ENCODE data around the gene TFAP2E.

Gene TFAP2E

DNA sequence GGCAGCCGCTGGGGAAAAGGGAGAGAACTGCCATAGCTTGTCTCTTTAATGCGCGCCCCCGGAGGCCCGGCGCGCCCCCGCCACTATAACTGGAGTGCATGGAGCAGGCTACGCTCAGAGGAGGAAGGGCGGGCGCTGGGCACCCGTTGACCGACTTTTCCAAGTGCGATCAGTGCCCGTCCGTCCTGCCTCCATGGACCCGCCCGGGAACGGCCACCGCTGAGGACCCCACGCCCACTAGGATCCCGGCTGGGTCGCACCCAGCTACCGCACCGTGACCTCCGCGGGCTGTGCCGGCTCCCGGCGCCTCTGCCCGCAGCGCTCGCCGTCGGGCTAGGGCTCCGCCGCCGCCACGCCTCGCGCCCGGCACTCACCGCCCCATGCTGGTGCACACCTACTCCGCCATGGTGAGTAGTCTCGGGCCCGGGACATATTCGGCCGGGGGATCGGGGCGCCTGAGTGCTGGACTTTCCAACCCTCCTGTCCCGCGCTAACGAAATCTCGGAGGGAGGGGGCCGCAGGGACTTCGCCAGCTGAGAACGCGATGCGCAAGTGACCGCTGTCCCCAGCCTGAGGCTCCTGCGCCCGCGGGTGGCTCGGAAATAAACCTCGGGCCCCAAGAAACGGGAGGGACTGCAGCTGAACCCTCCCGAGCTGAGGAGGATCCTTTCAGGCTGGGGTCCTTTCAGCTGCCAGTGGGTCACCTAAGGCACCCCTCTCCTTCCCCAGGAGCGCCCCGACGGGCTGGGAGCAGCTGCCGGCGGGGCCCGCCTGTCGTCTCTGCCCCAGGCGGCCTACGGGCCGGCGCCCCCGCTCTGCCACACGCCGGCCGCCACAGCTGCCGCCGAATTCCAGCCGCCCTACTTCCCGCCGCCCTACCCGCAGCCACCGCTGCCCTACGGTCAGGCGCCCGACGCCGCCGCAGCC, at the start of gene TFAP2E:
TFAP2E (plus strand) TSS at position 117 of the 927 bp plus-strand sequence; CDS start at position 381, 264 bp downstream.
- no peak for DNase-seq (ENCODE audit: low read depth in 2 of 2)

DNA sequence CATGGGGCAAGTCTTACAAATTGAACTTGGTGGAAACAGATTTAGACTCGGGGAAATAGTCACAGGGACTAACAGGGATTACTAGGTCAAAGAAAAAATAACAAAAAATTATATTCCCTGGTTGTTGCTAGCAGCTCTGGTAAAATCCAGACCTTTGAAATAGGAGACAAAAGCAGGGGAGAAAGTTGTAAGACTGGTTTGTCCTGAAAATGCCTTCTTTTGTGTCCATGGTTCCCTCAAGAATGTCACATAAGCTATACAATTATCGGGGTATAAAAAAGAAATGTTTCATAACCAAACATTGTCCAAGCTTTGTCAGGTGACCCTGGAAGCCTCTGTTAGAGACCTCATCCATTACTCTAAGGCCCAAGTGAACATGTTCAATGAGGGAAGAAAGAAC, 49.0 kb upstream of the TFAP2E start:
- no peak for DNase-seq (ENCODE audit: low read depth in 2 of 2)

DNA sequence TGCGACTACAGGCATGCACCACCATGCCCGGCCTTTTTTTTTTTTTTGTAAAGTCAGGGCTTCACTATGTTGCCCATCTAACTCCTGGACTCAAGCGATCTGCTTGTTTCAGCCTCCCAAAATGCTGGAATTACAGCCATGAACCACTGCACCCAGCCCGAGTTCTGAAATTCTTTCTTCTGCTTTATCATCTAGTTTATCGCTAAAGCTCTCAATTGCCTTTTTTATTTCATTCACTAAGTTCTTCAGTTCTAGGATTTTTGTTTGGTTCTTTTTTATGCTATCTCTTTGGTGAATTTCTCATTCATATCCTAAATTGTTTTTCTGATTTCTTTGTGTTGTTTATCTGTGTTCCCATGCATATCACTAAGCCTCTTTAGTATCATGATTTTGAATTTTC, 42.9 kb upstream of the TFAP2E start:
- no peak for DNase-seq (ENCODE audit: low read depth in 2 of 2)

- DNase-seq (ENCODE audit: low read depth in 2 of 2) = no peak
Measured at GRCh38 chr1:35530946-35531345, 42.2 kb upstream of the TFAP2E start.

GRCh38 chr1:35531368-35531767, 41.7 kb upstream of the TFAP2E start:
- no peak for DNase-seq (ENCODE audit: low read depth in 2 of 2)

- no peak for DNase-seq (ENCODE audit: low read depth in 2 of 2)
Measured at GRCh38 chr1:35532497-35533223, 40.5 kb upstream of the TFAP2E start.

DNA sequence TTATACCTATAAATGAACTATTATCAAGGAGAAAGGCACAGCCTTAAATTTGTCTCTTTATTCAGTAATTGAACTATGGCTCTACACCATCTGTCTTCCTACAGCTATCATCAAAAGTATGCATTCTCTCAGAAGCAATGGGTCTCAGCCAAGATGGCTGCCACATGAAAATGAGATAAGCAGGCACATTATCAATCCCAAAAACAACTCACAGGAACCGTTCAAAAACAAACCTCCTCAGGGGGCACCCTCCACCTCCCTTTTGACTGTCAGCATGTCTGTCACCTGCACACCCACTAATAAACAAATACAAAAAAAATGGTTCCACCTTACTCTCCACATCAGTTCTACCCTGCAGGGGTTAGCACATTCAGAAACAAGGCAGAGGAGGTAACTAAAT, 39.5 kb upstream of the TFAP2E start:
- no peak for DNase-seq (ENCODE audit: low read depth in 2 of 2)

DNA sequence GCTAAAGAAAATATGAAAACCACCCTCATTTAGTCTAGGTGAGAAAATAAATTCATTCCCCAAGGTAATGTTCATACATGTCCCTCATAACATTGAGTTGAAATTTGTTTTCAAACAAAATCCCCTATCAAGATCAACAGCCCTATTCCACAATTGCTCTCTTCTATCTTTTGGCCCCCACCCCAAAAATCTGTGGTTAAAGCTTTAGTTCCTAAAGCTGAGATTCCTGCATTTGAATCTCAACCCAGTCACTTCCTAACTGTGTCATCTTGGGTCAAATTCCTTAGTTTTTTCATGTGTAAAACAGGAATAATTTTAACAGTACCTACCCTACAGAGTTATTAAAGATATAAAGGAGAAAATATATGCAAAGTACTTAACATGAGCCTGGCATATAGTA, 37.9 kb upstream of the TFAP2E start:
- no peak for DNase-seq (ENCODE audit: low read depth in 2 of 2)

DNA sequence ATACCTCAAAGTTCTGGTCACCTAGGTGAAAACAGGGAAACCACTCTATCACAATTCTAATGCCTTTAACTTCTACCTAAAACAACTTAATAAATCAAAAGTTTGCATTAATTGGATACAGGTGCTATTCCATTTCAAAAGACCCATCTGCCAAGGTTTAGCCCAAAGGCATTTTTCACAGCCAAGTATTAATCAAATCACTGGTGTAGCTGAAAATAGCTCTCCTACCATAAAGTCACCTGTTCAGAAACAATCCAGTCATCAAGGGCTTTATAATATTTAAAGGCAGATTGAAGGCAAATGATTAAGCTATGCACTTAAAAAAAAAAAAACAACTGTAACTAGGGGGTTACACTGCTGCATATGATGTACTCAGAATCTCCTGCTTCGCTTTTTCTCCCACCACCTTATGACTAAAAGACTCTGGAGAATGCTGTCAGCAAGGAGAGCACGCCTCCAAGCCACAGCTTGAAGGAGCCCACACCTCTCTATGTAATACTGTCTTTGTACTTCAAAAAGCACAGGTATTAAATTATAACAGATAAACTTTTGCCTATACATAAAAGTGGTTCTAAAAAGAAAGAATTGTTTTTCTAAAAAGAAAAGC, 36.5 kb upstream of the TFAP2E start:
- DNase-seq (ENCODE audit: low read depth in 2 of 2) = no peak

- no peak for DNase-seq (ENCODE audit: low read depth in 2 of 2)
Measured at GRCh38 chr1:35537806-35538205, 35.3 kb upstream of the TFAP2E start.

- no peak for DNase-seq (ENCODE audit: low read depth in 2 of 2)
Measured at GRCh38 chr1:35539073-35539823, 33.9 kb upstream of the TFAP2E start.

GRCh38 chr1:35539824-35540261, 33.3 kb upstream of the TFAP2E start:
- no peak for DNase-seq (ENCODE audit: low read depth in 2 of 2)

- peak in 1 of 2 donors; percentile 30 for DNase-seq (ENCODE audit: low read depth in 2 of 2)
Measured at GRCh38 chr1:35544976-35545375, 28.1 kb upstream of the TFAP2E start.

DNA sequence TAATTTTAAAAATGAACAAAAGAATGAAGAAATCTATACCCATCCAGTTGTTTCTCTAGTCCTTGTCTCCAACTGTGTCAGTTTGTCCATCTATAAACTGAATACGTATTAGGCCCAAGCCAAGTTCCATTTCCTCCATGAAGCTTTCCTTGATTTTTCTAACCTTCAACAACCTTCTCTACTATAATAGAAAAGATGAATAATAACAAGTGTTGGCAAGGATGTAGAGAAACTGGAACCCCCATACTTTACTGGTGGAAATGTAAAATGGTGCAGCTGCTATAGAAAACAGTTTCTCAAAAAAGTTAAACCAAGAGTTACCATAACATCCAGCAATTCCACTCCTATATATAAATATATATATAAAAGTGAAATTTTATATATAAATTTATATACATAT, 26.5 kb upstream of the TFAP2E start:
- no peak for DNase-seq (ENCODE audit: low read depth in 2 of 2)

- DNase-seq (ENCODE audit: low read depth in 2 of 2) = no peak
Measured at GRCh38 chr1:35553851-35554250, 19.3 kb upstream of the TFAP2E start.

GRCh38 chr1:35554266-35555211, 18.6 kb upstream of the TFAP2E start:
- no peak for DNase-seq (ENCODE audit: low read depth in 2 of 2)

GRCh38 chr1:35555212-35555584, 17.9 kb upstream of the TFAP2E start:
- no peak for DNase-seq (ENCODE audit: low read depth in 2 of 2)

GRCh38 chr1:35555601-35556477, 17.3 kb upstream of the TFAP2E start:
- DNase-seq (ENCODE audit: low read depth in 2 of 2) = no peak

GRCh38 chr1:35556484-35557117, 16.5 kb upstream of the TFAP2E start:
- no peak for DNase-seq (ENCODE audit: low read depth in 2 of 2)
